GM10248 (cell line): ENCODE data around the gene LHPP.
A peak's percentile ranks its signal among the peaks of the same experiment; 100 is the strongest.

Experiments used
- CTCF ChIA-PET: fragments of 300-600 bp; sonication (Branson Sonifier 250); formaldehyde crosslinking; extraction: SDS; loops from one replicate; lab custom pipeline; 2021; ENCODE audit warnings: antibody characterized with exemption; lab: Yijun Ruan, JAX
- POLR2A ChIA-PET: fragments of 350-650 bp; sonication (Branson Sonifier 250); formaldehyde crosslinking; extraction: SDS; loops from one replicate; lab custom pipeline; 2020; ENCODE audit warnings: antibody characterized with exemption; lab: Yijun Ruan, JAX
- DNase-seq: peaks from one replicate; pipeline ENCODE4 v3.0.0; 2012; ENCODE audit errors: extremely low spot score
- CTCF ChIP-seq: IDR thresholded peaks from 2 replicates; pipeline ENCODE4 v1.5.1; 2012; ENCODE audit warnings: mild to moderate bottlenecking, low read depth; ENCODE audit errors: extremely low read depth, missing control alignments, control extremely low read depth

LHPP gene

GRCh38 chr10:124461642-124462347, at the start of gene LHPP:
TSS of gene LHPP (plus strand) at chr10:124461823. CDS start at chr10:124461863, 40 bp downstream.
- DNase-seq: peak; percentile 95
- TF ChIP-seq CTCF: no peak
- ChIA-PET CTCF (interaction anchor here (0.8 to 1.8 kb wide), 5 partner anchors 12 to 73 kb away, joined by 3 to 5 read pairs (median 4); no protein-coding TSS in a partner anchor), POLR2A (no interaction called here)

GRCh38 chr10:124414076-124414475, 47.5 kb upstream of the LHPP start:
- ChIA-PET CTCF (interaction anchor here (1.0 to 1.3 kb wide), 2 partner anchors 10 to 25 kb away, joined by 3 to 5 read pairs; no protein-coding TSS in a partner anchor), POLR2A (no interaction called here)
- TF ChIP-seq CTCF: no peak
- no peak for DNase-seq

- POLR2A ChIA-PET: no interaction called here
- TF ChIP-seq CTCF: no peak
- no peak for DNase-seq
- CTCF ChIA-PET: interaction anchor here (1.4 to 3.9 kb wide), 2 partner anchors 11 to 26 kb away, joined by 7 to 21 read pairs; no protein-coding TSS in a partner anchor
Observed at GRCh38 chr10:124415210-124415609, 46.4 kb upstream of the LHPP start.

- no peak for DNase-seq
- TF ChIP-seq CTCF: no peak
- POLR2A ChIA-PET: interaction anchor here (0.6 kb wide), 1 partner anchor 567 kb away, joined by 5 read pairs; no protein-coding TSS in a partner anchor
- CTCF ChIA-PET: interaction anchor here (0.7 to 3.9 kb wide), 2 partner anchors 12 to 45 kb away, joined by 3 to 21 read pairs; partner anchors contain the start of gene LHPP
Observed at GRCh38 chr10:124416733-124417132, 44.9 kb upstream of the LHPP start.

GRCh38 chr10:124417895-124418725, 43.5 kb upstream of the LHPP start:
- DNase-seq: peak; percentile 27
- ChIA-PET CTCF (interaction anchor here (3.9 kb wide), 1 partner anchor 14 kb away, joined by 21 read pairs; no protein-coding TSS in a partner anchor), POLR2A (interaction anchor here (0.5 kb wide), 1 partner anchor 12 kb away, joined by 4 read pairs; no protein-coding TSS in a partner anchor)
- TF ChIP-seq CTCF: peak; percentile 4
